ENCODE measurements around the gene HMCN2.

GRCh38 chr9:130343445-130343918, 77.9 kb downstream of the HMCN2 start:
- TF ChIP-seq EZH2 (IDR thresholded peaks at IDR 0.05; ENCODE audit: insufficient read depth, poor library complexity, severe bottlenecking): no peak
- no peak for TF ChIP-seq EZH2phosphoT487 (IDR thresholded peaks at IDR 0.05; ENCODE audit: insufficient read depth, low read depth)

Measured in GM23248 (cell line).